HepG2 (cell line): ENCODE results near the gene NLRC5.

Experiments
- ATM ChIP-seq: fragments of 450-650 bp; IDR thresholded peaks from 2 replicates; pipeline ENCODE4 v1.7.1; 2017; ENCODE audit warnings: mild to moderate bottlenecking, borderline replicate concordance
- PRPF4 ChIP-seq: fragments of 200-400 bp; formaldehyde crosslinking; IDR thresholded peaks from 2 replicates; pipeline ENCODE4 v1.6.1; 2016; ENCODE audit warnings: low read length, low read depth; ENCODE audit not compliant: poor library complexity, severe bottlenecking
- ZNF124 ChIP-seq: sonication (generic); formaldehyde crosslinking; IDR thresholded peaks from 2 replicates; pipeline ENCODE4 v1.4.0; 2020; ENCODE audit warnings: missing genetic modification reagents
- ZNF24 ChIP-seq: fragments of 450-650 bp; IDR thresholded peaks from 2 replicates; pipeline ENCODE4 v1.6.1; 2017; ENCODE audit warnings: antibody characterized with exemption, mild to moderate bottlenecking
- ZNF543 ChIP-seq: sonication (generic); formaldehyde crosslinking; IDR thresholded peaks from 2 replicates; pipeline ENCODE4 v1.4.0; 2020; ENCODE audit warnings: mild to moderate bottlenecking, missing genetic modification reagents
- ZNF775 ChIP-seq: sonication (generic); formaldehyde crosslinking; IDR thresholded peaks from 2 replicates; pipeline ENCODE4 v1.4.0; 2020; ENCODE audit warnings: missing genetic modification reagents, mild to moderate bottlenecking, moderate library complexity, borderline replicate concordance
- TF ChIP-seq, protein P1 (sequence below): sonication (generic); formaldehyde crosslinking; IDR thresholded peaks from 2 replicates; pipeline ENCODE4 v1.8.1; 2023; ENCODE audit warnings: missing genetic modification reagents, inconsistent platforms, borderline replicate concordance

DNA sequence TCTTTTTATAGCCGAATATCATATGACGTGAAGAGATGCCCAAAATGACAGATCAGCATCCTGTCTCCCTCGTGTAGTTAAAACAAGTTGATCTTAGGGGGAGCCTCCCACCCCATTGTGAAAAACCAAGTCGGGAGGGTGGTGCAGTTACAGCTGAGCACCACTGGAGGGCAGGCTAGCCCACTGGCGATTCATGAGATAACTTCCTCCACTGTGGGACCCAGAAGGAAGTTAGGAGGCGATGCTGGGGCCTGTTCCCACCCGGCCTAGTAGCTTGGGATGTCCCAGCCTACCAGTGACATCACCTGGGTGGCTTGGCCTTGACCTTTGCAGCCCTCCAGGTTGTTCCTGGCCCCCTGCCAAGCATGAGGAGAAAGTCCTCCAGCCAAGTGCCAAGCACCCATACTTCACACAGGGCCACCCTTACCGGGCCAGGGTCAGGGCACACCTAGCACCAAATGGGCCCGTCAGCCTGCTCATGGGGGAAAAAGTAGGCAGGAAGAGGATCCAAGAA lies 95.0 kb downstream of the NLRC5 start:
- TF ChIP-seq ZNF543 (CRISPR knock-in tag), result no peak
- TF ChIP-seq ATM, result no peak
- no peak for TF ChIP-seq ZNF24
- TF ChIP-seq, protein P1, sequence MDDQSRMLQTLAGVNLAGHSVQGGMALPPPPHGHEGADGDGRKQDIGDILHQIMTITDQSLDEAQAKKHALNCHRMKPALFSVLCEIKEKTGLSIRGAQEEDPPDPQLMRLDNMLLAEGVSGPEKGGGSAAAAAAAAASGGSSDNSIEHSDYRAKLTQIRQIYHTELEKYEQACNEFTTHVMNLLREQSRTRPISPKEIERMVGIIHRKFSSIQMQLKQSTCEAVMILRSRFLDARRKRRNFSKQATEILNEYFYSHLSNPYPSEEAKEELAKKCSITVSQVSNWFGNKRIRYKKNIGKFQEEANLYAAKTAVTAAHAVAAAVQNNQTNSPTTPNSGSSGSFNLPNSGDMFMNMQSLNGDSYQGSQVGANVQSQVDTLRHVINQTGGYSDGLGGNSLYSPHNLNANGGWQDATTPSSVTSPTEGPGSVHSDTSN (CRISPR knock-in tag), result no peak
- TF ChIP-seq ZNF775, result no peak
- TF ChIP-seq ZNF124 (CRISPR knock-in tag), result 0 out of 2 replicates have a peak, but pooled peaks have one; percentile 27
- no peak for TF ChIP-seq PRPF4
